ENCODE data around the gene NCS1.
A peak's percentile ranks its signal among the peaks of the same experiment; 100 is the strongest.

- TF ChIP-seq EP300 (IDR thresholded peaks at IDR 0.05) (no peak), POLR2A (IDR thresholded peaks at IDR 0.05) (no peak), CTCF (IDR thresholded peaks at IDR 0.05) (peak in 1 of 4 experiments; percentile 29)
Measured at GRCh38 chr9:130138791-130139190, 33.4 kb upstream of the NCS1 start.

All from gastroesophageal sphincter (tissue), 3 donors.